ENCODE results near the gene DIAPH2.
"Not testable (repeated sequence)": the region's sequence is repeated elsewhere in the genome, so short reads cannot be mapped to it uniquely, and the experiment has no call there.

DIAPH2 gene

GRCh38 chrX:96714393-96714792 lies 29.8 kb downstream of the DIAPH2 start:
- DNase-seq; intact Hi-C loops (cut with DNase I): not testable (repeated sequence)

- intact Hi-C loops (cut with DNase I), result no loop called here
- DNase-seq, result no peak
Measured at GRCh38 chrX:96715481-96715880, 30.8 kb downstream of the DIAPH2 start.

GRCh38 chrX:96719161-96719875 lies 34.7 kb downstream of the DIAPH2 start:
- DNase-seq, result no peak
- intact Hi-C loops (cut with DNase I), result no loop called here

- intact Hi-C loops (cut with DNase I), result no loop called here
Measured at GRCh38 chrX:96721354-96721753, 36.7 kb downstream of the DIAPH2 start.

GRCh38 chrX:96722781-96723180 lies 38.1 kb downstream of the DIAPH2 start:
- intact Hi-C loops (cut with DNase I), result no loop called here
- DNase-seq, result no peak

More at GRCh38 chrX:96721354-96721753, 36.7 kb downstream of the DIAPH2 start:
- DNase-seq, result no peak

- DNase-seq, result no peak
- intact Hi-C loops (cut with DNase I), result no loop called here
Measured at GRCh38 chrX:96729053-96729452, 44.4 kb downstream of the DIAPH2 start.

- no peak for DNase-seq
- intact Hi-C loops (cut with DNase I), result no loop called here
Measured at GRCh38 chrX:96729868-96730643, 45.4 kb downstream of the DIAPH2 start.

- DNase-seq; intact Hi-C loops (cut with DNase I): not testable (repeated sequence)
Measured at GRCh38 chrX:96731000-96731399, 46.4 kb downstream of the DIAPH2 start.

- intact Hi-C loops (cut with DNase I), result no loop called here
- no peak for DNase-seq
Measured at GRCh38 chrX:96743367-96744073, 58.9 kb downstream of the DIAPH2 start.

- intact Hi-C loops (cut with DNase I), result no loop called here
- DNase-seq, result no peak
Measured at GRCh38 chrX:96752781-96753180, 68.1 kb downstream of the DIAPH2 start.

- DNase-seq, result no peak
- intact Hi-C loops (cut with DNase I), result no loop called here
Measured at GRCh38 chrX:96753230-96753629, 68.6 kb downstream of the DIAPH2 start.

GRCh38 chrX:96756491-96756890 lies 71.8 kb downstream of the DIAPH2 start:
- no peak for DNase-seq
- intact Hi-C loops (cut with DNase I), result no loop called here

GRCh38 chrX:96761566-96761965 lies 76.9 kb downstream of the DIAPH2 start:
- intact Hi-C loops (cut with DNase I), result no loop called here
- DNase-seq, result no peak

- intact Hi-C loops (cut with DNase I), result no loop called here
- DNase-seq, result no peak
Measured at GRCh38 chrX:96763608-96764007, 79.0 kb downstream of the DIAPH2 start.

GRCh38 chrX:96764864-96765263 lies 80.2 kb downstream of the DIAPH2 start:
- no peak for DNase-seq
- intact Hi-C loops (cut with DNase I), result no loop called here

- DNase-seq, result no peak
- intact Hi-C loops (cut with DNase I), result no loop called here
Measured at GRCh38 chrX:96770315-96770714, 85.7 kb downstream of the DIAPH2 start.

- no peak for DNase-seq
- intact Hi-C loops (cut with DNase I), result no loop called here
Measured at GRCh38 chrX:96771486-96771885, 86.8 kb downstream of the DIAPH2 start.

- intact Hi-C loops (cut with DNase I), result no loop called here
- no peak for DNase-seq
Measured at GRCh38 chrX:96774116-96774515, 89.5 kb downstream of the DIAPH2 start.

- no peak for DNase-seq
- intact Hi-C loops (cut with DNase I), result no loop called here
Measured at GRCh38 chrX:96776966-96777365, 92.3 kb downstream of the DIAPH2 start.

GRCh38 chrX:96791559-96791958 lies 106.9 kb downstream of the DIAPH2 start:
- DNase-seq, result no peak
- intact Hi-C loops (cut with DNase I), result no loop called here

- intact Hi-C loops (cut with DNase I), result no loop called here
- no peak for DNase-seq
Measured at GRCh38 chrX:96792047-96792446, 107.4 kb downstream of the DIAPH2 start.
